A673 (cell line): ENCODE results near the gene EPN2. TPM values are rescaled to one million over a fixed set of nuclear protein-coding genes. Genes with fewer than 3 reads are reported as not detected.

Experiments used
- BruUV-seq: library from RNA; stranded (reverse); fragments of 400-500 nt; replicated peaks from 2 replicates; lab custom pipeline; 2021; lab: Mats Ljungman, UMichigan
- CTCF ChIA-PET: fragments of 300-600 bp; sonication (Branson Sonifier 250); formaldehyde crosslinking; loops from one replicate; lab custom pipeline; 2022; ENCODE audit warnings: antibody characterized with exemption; lab: Charles Lee
- POLR2A ChIA-PET: fragments of 300-600 bp; sonication (Branson Sonifier 250); formaldehyde crosslinking; loops from one replicate; lab custom pipeline; 2022; ENCODE audit warnings: antibody characterized with exemption; ENCODE audit not compliant: low non-redundant PET; lab: Charles Lee
- DNase-seq: peaks from one replicate; pipeline ENCODE4 v3.0.0-alpha.2; 2015; ENCODE audit warnings: low spot score
- H3K27ac ChIP-seq: fragments of 200-600 bp; sonication (generic); 2 replicates; pipeline ENCODE4 v1.5.1; 2016; ENCODE audit warnings: mixed run types, low read depth, mild to moderate bottlenecking, mixed read lengths, antibody characterized with exemption, low read length; ENCODE audit not compliant: poor library complexity, severe bottlenecking
- H3K27me3 ChIP-seq: fragments of 200-600 bp; sonication (generic); replicated peaks from 2 replicates; pipeline ENCODE4 v1.6.1; 2017; ENCODE audit warnings: mixed run types, low read depth, mild to moderate bottlenecking, mixed read lengths, antibody characterized with exemption, low read length; ENCODE audit not compliant: insufficient read depth, poor library complexity
- H3K36me3 ChIP-seq: fragments of 200-600 bp; sonication (generic); 2 replicates; pipeline ENCODE4 v1.6.1; 2016; ENCODE audit warnings: mixed run types, mild to moderate bottlenecking, mixed read lengths, antibody characterized with exemption, low read length; ENCODE audit not compliant: insufficient read depth, poor library complexity, severe bottlenecking
- H3K4me1 ChIP-seq: fragments of 200-600 bp; sonication (generic); 2 replicates; pipeline ENCODE4 v1.6.1; 2017; ENCODE audit warnings: mixed run types, mild to moderate bottlenecking, mixed read lengths, antibody characterized with exemption, low read length; ENCODE audit not compliant: insufficient read depth, poor library complexity, severe bottlenecking
- H3K4me3 ChIP-seq: fragments of 200-600 bp; sonication (generic); 2 replicates; pipeline ENCODE4 v1.5.1; 2016; ENCODE audit warnings: low read depth, mixed run types, mild to moderate bottlenecking, mixed read lengths, low read length; ENCODE audit not compliant: poor library complexity, severe bottlenecking
- H3K9me3 ChIP-seq: fragments of 200-600 bp; sonication (generic); 2 replicates; pipeline ENCODE4 v1.6.1; 2016; ENCODE audit warnings: mixed run types, low read depth, mild to moderate bottlenecking, mixed read lengths, antibody characterized with exemption, low read length; ENCODE audit not compliant: poor library complexity, severe bottlenecking
- EZH2 ChIP-seq: fragments of 200-600 bp; sonication (generic); IDR thresholded peaks from 2 replicates; pipeline ENCODE4 v1.6.1; 2017; ENCODE audit warnings: borderline replicate concordance, low read depth, mild to moderate bottlenecking, mixed read lengths, antibody characterized with exemption, low read length; ENCODE audit not compliant: poor library complexity, severe bottlenecking
- intact Hi-C: fragments of 100-400 bp; cut with micrococcal nuclease; formaldehyde crosslinking; loops from one replicate; pipeline ENCODE4 v1.10.0; 2022; ENCODE audit not compliant: unreplicated experiment
- total RNA-seq: library from RNA; stranded (reverse); gene quantifications from 2 replicates; pipeline ENCODE4 v1.2.3, GENCODE V29; 2021
- TF ChIP-seq, protein P1 (sequence below): fragments of 300-800, 200-600 bp; sonication (generic); conservative IDR thresholded peaks from 2 replicates; pipeline ENCODE4 v1.5.1; 2017; ENCODE audit warnings: low read depth, mild to moderate bottlenecking, antibody characterized with exemption, low read length, moderate library complexity, mixed read lengths

The EPN2 gene
- total RNA-seq, 1 experiment from 2014 or later, result 52.0 TPM

GRCh38 chr17:19319771-19320505 lies 82.8 kb downstream of the EPN2 start:
- Histone ChIP-seq H3K4me3 (no peak overlapping the region), H3K27ac (no peak overlapping the region), H3K36me3 (peaks cover 6% of the 10 kb centered on the region), H3K9me3 (peaks cover 1% of the 10 kb centered on the region), H3K4me1 (peaks cover 15% of the 10 kb centered on the region), H3K27me3 (no peaks in the 10 kb centered on the region)
- TF ChIP-seq, protein P1, sequence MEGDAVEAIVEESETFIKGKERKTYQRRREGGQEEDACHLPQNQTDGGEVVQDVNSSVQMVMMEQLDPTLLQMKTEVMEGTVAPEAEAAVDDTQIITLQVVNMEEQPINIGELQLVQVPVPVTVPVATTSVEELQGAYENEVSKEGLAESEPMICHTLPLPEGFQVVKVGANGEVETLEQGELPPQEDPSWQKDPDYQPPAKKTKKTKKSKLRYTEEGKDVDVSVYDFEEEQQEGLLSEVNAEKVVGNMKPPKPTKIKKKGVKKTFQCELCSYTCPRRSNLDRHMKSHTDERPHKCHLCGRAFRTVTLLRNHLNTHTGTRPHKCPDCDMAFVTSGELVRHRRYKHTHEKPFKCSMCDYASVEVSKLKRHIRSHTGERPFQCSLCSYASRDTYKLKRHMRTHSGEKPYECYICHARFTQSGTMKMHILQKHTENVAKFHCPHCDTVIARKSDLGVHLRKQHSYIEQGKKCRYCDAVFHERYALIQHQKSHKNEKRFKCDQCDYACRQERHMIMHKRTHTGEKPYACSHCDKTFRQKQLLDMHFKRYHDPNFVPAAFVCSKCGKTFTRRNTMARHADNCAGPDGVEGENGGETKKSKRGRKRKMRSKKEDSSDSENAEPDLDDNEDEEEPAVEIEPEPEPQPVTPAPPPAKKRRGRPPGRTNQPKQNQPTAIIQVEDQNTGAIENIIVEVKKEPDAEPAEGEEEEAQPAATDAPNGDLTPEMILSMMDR, result no peak
- TF ChIP-seq EZH2, result no peak
- intact Hi-C loops, result no loop called here
- ChIA-PET CTCF (no interaction called here), POLR2A (no interaction called here)
- DNase-seq, result no peak
- BruUV-seq, result no TSS peak

DNA sequence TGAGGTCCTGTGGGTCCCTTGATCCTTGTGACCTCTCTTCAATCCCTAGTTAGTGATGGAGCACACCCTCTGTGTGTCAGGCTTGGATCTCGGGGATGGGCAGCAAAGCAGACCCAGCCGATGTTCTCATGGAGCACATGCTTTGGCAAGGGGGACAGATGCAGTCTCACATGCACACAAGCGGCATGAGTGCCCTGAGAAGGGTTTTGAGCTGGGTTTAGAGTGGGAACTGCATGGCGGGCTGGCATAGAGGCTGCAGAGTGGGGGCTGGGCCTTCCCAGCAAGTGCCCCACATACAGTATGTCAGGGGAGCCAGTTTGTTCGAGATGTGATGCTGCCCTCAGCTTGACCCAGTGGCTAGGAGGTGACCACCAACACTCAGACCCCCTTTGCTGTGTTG lies 83.7 kb downstream of the EPN2 start:
- H3K9me3 ChIP-seq, result peaks cover 8% of the 10 kb centered on the region
- no peak for TF ChIP-seq EZH2
- TF ChIP-seq, protein P1, result no peak
- H3K4me1 ChIP-seq, result peaks cover 15% of the 10 kb centered on the region
- DNase-seq, result no peak
- CTCF ChIA-PET, result no interaction called here
- POLR2A ChIA-PET, result no interaction called here
- H3K27ac ChIP-seq, result no peak overlapping the region
- peaks cover 8% of the 10 kb centered on the region for H3K36me3 ChIP-seq
- no TSS peak for BruUV-seq
- intact Hi-C loops, result no loop called here
- H3K27me3 ChIP-seq, result no peaks in the 10 kb centered on the region
- no peak overlapping the region for H3K4me3 ChIP-seq

GRCh38 chr17:19321481-19322128 lies 84.4 kb downstream of the EPN2 start:
- DNase-seq, result no peak
- CTCF ChIA-PET, result no interaction called here
- POLR2A ChIA-PET, result no interaction called here
- no peak for TF ChIP-seq EZH2
- TF ChIP-seq, protein P1, result peak; percentile 45
- peaks cover 8% of the 10 kb centered on the region for H3K36me3 ChIP-seq
- BruUV-seq, result no TSS peak
- H3K4me1 ChIP-seq, result peaks cover 15% of the 10 kb centered on the region
- H3K27me3 ChIP-seq, result no peaks in the 10 kb centered on the region
- no peak overlapping the region for H3K27ac ChIP-seq
- intact Hi-C loops, result no loop called here
- peaks cover 8% of the 10 kb centered on the region for H3K9me3 ChIP-seq
- no peak overlapping the region for H3K4me3 ChIP-seq
